GM21528 (cell line): ENCODE measurements around the gene AJM1.

Experiments
- ATAC-seq: cut with Tn5 transposase; IDR thresholded peaks from one replicate; pipeline ENCODE4 v1.9.1; 2021; ENCODE audit warnings: mild to moderate bottlenecking, moderate library complexity; ENCODE audit not compliant: unreplicated experiment, low FRiP score

AJM1 gene

GRCh38 chr9:136807281-136808074, 34.8 kb upstream of the AJM1 start, which contains the start of gene RABL6:
Gene RABL6 (plus strand): TSS chr9:136807948. CDS start chr9:136808197, 249 bp downstream.
- peak; percentile 62 for ATAC-seq

DNA sequence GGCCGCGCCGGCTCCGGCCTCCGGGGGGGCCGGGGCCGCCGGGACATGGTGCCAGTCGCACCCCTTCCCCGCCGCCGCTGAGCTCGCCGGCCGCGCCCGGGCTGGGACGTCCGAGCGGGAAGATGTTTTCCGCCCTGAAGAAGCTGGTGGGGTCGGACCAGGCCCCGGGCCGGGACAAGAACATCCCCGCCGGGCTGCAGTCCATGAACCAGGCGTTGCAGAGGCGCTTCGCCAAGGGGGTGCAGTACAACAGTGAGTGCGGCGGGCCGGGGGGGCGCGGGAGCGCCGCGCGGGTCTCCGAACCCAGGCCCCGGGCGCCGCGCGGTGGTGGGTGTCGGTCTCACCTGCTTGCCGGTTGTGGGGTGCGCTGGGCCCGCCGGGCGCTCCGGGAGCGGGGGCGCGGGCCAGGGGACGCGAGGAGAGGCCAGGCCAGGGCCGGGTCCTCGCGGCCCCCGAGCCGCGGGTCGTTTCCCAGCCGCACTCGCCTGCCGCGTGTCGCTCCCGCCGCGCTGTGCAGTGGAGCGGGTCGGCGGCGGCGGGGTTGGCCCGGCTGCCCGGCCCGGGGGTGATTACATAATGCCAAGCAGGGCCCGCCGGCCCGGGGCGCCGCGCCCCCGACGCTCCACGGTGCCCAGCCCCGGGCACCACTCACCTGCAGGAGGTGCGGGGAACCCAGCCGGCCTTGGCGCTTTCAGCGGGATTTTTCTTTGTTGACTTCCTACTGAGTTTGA, 34.0 kb upstream of the AJM1 start:
- peak; percentile 34 for ATAC-seq

- no peak for ATAC-seq
These were observed 33.5 kb upstream of the AJM1 start for GRCh38 chr9:136808806-136809158.

DNA sequence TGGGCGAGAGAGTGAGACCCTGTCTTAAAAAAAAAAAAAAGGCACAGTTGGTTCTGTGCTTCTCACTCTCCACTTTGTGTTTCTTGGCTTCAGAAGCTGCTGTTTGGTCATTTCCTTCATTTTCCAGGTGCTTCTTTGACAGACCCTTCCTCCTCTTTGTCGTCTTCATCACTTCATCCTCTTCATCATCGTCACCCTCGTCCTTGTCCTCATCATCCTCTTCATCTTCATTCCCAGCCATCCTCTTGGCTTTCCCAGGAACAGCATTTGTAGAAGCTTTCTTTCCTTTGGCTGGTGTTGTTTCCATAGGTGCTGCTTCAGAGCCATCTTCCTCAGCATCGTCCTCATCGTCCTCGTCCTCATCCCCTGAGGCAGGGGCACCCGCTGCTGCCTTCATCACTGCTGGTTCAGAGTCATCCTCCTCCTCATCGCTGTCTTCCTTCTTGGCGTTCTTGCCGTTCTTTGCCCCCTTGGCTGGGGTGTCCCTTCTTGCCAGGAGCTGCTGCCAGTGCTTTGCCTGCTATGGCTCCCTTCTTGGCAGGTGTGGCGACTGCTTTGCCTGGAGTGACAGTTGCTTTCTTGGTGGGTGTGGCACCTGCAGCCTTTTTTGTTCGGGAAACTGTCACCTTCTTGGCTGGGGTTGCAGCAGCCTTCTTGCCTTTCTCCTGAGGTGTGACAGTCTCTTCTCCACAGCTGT, 27.4 kb upstream of the AJM1 start:
- ATAC-seq: no peak

DNA sequence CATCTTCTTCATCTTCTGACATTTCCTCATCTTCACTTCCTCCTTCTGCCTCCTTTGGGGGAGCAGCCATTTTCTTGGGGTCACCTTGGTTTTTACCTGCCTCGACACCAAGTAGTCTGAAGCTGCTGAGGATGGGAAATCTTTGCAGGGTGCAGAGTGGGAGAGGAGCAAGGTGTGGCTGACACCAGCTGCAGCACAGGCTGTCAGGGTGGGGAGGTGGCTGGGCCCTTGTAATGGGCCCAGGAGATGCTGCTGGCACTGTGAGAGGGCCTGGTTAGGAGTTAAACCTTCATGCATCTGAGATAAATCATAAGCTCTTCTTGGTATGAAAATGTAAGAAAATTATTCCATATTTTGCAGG, 26.9 kb upstream of the AJM1 start:
- no peak for ATAC-seq

DNA sequence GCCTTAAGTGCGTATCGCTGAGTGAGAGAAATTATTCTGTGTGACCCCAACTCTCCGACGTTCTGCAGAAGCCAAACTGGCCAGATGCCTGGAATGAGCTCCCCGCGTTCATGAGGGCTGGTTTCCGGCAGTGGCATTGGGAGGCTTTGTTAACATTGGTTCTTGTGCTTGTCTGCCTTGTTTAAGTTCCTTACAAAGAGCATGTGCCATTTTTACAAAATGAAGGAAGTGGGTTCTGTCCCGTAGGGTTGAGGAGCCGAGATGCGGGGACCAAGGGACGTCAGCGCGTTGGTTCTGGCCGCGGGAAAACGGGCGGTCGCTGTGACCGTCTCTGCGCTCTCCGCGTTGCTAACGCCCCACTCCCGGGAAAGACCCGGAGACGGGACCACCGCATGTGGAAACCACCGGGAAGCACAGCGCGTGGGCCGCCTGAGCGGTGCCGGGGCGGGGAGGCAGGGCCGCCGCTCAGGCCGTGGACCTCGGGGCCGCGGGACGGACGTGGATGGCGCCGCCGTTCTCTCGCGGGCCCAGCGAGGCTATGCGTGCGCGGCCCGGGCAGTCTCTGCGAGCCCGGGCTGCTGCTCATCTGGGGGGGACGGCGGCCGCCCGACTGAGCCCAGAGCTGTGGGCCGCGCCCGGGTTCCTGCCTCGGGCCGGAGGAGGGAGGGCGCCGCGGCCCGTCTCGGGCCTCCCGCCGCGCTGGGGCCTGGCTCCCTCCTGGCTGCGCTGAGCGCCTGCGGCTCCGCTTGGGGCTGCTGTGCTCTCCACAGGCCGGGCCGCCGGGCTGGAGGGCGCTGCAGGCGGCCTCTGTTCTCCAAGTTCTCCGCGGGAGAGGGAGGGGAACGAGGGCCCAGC, 21.1 kb upstream of the AJM1 start:
- ATAC-seq: no peak

DNA sequence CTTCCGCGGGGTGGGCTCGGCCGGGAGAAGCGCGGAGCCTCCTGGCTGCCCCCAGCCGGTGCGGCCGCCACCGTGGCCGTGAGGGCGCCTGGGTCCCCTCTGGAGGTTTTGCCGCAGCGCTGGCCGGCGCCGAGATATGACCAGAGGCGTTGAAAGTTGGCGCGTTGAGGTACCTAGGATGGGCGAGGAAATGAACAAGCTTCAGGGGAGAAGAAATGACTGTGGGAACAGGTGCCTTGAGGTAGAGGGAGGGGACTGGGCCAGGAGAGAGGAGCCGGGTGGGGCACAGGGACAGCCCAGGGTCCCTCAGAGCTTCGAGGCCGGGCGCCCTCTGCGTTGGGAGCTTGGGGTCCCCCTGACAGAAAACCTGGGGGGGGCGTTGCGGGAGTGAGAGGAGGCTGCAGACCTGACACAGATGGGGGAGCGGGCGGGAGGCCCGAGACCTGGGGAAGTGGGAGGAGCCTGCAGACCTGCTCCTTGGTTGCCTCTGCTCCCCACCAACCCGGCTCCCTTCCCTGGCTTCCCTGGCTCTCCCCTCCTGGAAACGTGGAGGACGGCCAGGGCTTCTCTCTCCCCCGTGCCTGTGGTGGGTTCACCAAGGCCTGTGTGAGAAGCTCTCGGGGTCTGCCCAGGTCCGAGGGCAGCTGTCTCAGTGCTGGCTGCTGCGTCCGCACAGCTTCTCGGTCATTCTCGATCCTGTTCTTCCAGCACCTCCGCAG, 20.3 kb upstream of the AJM1 start:
- no peak for ATAC-seq

DNA sequence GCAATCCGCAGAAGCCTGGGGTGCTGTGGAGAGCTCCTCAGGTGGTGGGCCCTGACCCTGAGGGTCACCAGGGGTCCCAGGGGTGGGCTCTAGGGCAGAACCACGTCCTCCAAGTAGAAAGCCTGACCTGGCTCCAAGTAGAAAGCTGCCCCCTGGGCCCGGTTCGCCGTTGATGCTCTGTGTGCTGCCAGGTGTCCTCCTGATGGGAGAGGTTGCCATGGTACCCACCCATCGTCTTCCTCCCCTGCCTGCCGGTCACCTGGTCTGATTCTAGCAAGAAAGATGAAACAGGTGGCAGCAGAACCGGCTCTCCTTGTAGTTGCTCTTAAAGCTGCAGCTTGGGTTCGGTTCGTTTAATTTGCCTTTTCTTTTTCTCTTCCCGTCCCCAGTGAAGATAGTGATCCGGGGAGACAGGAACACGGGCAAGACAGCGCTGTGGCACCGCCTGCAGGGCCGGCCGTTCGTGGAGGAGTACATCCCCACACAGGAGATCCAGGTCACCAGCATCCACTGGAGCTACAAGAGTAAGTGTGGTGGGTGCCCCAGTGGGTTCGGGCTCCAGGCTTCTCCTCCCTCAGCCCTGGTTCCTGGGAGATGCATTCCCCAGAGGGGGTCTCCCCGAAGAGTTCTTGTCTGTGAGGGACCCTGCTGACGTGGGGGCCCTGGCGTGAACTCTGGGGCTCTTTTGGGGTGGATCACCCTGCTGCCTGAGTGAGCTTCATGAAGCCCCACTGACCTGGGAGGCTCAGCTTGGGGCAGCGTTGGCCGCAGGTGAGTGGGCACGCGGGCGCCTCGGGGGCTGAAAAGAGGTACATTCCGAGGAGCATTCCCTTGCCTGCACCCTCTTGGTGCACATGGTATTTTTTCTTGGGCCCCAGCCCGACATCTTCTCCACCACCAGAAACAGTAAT, 18.9 kb upstream of the AJM1 start:
- no peak for ATAC-seq

- no peak for ATAC-seq
These were observed 17.6 kb upstream of the AJM1 start for GRCh38 chr9:136824496-136825225.

DNA sequence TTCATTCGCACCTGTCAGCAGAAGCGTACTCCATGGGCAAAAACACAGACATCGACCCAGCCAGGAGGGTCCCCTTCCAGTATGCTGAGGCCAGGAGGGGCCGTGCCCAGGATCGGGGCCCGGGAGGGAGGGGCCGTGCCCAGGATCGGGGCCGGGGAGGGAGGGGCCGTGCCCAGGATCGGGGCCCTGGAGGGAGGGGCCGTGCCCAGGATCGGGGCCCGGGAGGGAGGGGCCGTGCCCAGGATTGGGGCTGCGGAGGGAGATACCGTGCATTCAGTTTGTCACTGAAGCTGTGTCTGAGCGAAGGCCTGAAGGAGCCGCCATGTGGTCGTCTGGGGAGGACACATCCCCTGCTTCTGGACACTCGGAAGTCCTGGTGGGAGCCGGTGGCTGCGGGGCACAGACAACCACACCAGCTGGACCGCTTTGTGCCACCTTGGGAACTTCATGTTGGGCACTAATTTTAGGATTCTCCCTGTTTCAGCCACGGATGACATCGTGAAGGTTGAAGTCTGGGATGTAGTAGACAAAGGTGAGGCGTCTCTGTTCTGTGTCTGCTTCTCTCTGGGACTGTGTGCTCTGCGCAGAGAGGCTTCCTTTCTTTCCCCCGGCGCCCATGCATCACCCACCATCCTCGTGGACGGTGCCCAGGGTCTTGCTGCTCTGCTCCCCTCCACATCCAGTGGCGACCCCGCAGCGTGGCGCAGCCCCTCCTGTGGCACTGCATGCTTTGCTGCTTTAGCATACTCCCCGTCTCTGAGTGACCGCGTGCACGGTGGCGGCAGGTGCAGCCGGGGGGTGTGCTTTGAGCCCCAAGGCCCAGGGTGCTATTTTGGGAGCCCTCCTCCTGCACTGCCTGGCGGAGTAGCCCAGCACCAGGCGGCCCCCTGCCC, 16.7 kb upstream of the AJM1 start:
- ATAC-seq: no peak

- ATAC-seq: no peak
These were observed 16.1 kb upstream of the AJM1 start for GRCh38 chr9:136826188-136826541.

DNA sequence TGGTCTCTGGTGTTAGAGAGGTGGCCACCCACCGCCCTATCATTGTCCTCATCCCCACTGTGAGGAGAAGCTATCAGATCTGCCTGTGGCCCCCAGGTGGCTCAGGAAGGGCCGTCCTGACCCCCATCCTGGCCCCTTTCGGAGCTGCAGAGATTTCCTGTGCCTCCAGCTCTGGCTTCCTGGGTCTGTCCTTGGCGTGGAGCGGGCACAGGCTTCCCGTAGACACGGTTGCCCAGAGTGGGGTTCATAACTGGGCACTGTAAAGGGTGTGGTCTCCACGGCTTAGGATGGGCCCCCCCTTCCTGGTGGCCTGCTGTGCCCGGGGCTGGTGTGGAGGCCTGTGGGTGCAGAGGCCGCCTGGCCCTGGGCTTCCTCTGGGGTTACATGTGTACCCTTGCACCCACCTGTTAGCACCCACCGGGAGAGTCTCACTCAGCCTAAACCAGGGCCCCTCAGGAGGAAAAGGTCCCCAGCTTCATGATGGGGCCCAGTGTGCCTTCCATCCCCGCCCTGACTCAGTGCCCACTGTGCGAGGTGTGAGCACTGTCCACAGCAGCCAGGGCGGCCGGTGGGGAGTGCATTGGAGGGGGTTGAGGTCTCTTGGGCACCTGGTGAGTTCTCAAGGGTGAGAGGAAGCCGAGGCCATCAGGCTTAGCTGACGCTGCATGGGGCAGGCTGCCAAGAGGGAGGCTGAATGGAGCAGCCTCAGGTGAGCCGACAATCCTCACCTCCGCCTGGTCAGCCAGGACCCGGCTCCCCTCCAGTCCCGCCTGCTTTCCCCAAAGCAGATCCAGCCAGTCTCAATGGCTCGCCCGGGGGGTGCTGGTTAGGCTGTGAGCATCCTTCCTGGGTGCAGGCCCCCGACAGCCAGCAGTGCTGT, 15.3 kb upstream of the AJM1 start:
- no peak for ATAC-seq

DNA sequence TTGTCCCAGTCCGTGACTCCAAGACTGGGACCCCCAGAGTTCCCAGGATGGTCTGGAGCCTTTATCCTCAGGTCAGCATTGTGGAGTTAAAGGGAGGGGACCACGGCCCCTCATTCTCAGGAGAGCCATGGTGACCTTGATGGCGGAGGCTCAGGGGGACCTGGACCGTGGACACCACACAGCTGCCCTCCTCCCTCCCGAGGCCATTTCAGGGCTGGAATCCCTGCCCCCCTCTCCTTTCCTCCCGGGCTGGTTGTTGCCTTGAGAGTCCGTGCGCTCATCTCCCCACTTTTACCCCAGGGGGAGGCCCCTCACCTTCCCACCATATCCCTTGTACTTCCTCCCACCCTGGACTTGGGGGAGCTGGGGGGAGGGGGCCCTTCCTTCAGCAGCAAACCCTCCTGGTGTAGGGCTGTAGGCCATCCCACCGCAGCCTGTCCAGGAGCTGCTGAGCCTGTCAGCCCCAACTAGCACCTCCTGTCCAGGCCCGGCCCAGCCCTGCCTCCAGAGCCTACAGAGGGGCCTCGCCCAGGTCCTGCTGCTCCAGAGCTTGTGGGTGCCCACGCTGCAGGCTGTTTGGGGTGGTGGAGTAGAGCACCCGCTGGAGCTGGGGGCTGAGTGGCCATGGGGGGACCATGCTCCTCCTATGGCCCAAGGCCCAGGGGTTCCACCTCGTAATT, 14.3 kb upstream of the AJM1 start:
- ATAC-seq: no peak

- no peak for ATAC-seq
These were observed 13.7 kb upstream of the AJM1 start for GRCh38 chr9:136828474-136829140.

DNA sequence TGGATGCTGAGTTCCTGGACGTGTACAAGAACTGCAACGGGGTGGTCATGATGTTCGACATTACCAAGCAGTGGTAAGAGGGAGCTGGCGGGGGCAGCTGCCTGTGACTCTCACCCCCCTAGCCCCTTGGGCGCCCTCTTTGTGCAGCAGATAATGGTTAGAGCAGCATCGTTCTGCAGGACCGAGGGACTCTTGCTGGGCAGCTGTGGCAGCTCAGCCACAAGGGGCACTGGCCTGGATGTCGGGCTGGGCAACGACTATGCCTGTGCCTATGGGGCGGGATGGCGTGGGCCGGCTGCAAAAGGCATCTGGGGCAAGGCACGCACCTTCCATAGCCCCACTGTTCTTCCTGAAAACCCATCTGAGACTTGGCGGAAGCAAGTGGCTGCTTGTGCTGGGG, 12.9 kb upstream of the AJM1 start:
- no peak for ATAC-seq
